H9 (cell line): ENCODE data around the gene TOP1. TPM values are rescaled to one million over a fixed set of nuclear protein-coding genes. Genes with fewer than 3 reads are reported as not detected.
A peak's percentile ranks its signal among the peaks of the same experiment; 100 is the strongest.

Source experiments
- DNase-seq: peaks from one replicate; pipeline ENCODE4 v3.0.0-alpha.2; 2017
- H2AFZ ChIP-seq: one replicate; pipeline ENCODE4 v1.6.1; 2013; ENCODE audit warnings: mild to moderate bottlenecking, low read length, control low read depth, moderate library complexity
- H2AK5ac ChIP-seq: 2 replicates; pipeline ENCODE4 v1.6.1; 2013; ENCODE audit warnings: low read length, control low read depth, mixed read lengths; ENCODE audit not compliant: insufficient read length
- H2BK120ac ChIP-seq: one replicate; pipeline ENCODE4 v1.6.1; 2013; ENCODE audit warnings: low read depth, mild to moderate bottlenecking, low read length, control low read depth, inconsistent platforms; ENCODE audit not compliant: poor library complexity, severe bottlenecking
- H2BK12ac ChIP-seq: 2 replicates; pipeline ENCODE4 v1.6.1; 2013; ENCODE audit warnings: low read length, control low read depth, mixed read lengths, low read depth; ENCODE audit not compliant: insufficient read length
- H2BK15ac ChIP-seq: 2 replicates; pipeline ENCODE4 v1.6.1; 2013; ENCODE audit warnings: low read depth, low read length, control low read depth
- H2BK20ac ChIP-seq: one replicate; pipeline ENCODE4 v1.6.1; 2013; ENCODE audit warnings: low read depth, mild to moderate bottlenecking, low read length, control low read depth, inconsistent platforms; ENCODE audit not compliant: poor library complexity, severe bottlenecking
- H2BK5ac ChIP-seq: 2 replicates; pipeline ENCODE4 v1.6.1; 2013; ENCODE audit warnings: low read length, control low read depth, mixed read lengths; ENCODE audit not compliant: insufficient read length
- H3K14ac ChIP-seq: 2 replicates; pipeline ENCODE4 v1.6.1; 2013; ENCODE audit warnings: low read length, control low read depth; ENCODE audit not compliant: insufficient read depth
- H3K18ac ChIP-seq: 2 replicates; pipeline ENCODE4 v1.6.1; 2013; ENCODE audit warnings: low read depth, mild to moderate bottlenecking, mixed read lengths, low read length, control low read depth; ENCODE audit not compliant: insufficient read length
- H3K23ac ChIP-seq: 2 replicates; pipeline ENCODE4 v1.6.1; 2013; ENCODE audit warnings: low read length, control low read depth, mixed read lengths, low read depth; ENCODE audit not compliant: insufficient read length
- H3K23me2 ChIP-seq: 2 replicates; pipeline ENCODE4 v1.6.1; 2013; ENCODE audit warnings: low read depth, mild to moderate bottlenecking, mixed read lengths, low read length, control low read depth; ENCODE audit not compliant: insufficient read length, poor library complexity, severe bottlenecking
- H3K27ac ChIP-seq: 2 replicates; pipeline ENCODE4 v1.5.1; 2013; ENCODE audit warnings: low read length, control low read depth, mixed read lengths, low read depth; ENCODE audit not compliant: insufficient read length
- H3K27me3 ChIP-seq: 2 replicates; pipeline ENCODE4 v1.6.1; 2013; ENCODE audit warnings: low read length, control low read depth, inconsistent platforms; ENCODE audit not compliant: insufficient read depth
- H3K4ac ChIP-seq: 2 replicates; pipeline ENCODE4 v1.6.1; 2013; ENCODE audit warnings: low read depth, mild to moderate bottlenecking, control low read depth, inconsistent platforms, low read length, moderate library complexity
- H3K4me1 ChIP-seq: 2 replicates; pipeline ENCODE4 v1.6.1; 2013; ENCODE audit warnings: low read length, control low read depth, inconsistent platforms; ENCODE audit not compliant: insufficient read depth
- H3K4me2 ChIP-seq: 2 replicates; pipeline ENCODE4 v1.6.1; 2013; ENCODE audit warnings: low read length, control low read depth, mixed read lengths; ENCODE audit not compliant: insufficient read length, insufficient read depth
- H3K56ac ChIP-seq: 2 replicates; pipeline ENCODE4 v1.6.1; 2013; ENCODE audit warnings: low read depth, mild to moderate bottlenecking, mixed read lengths, low read length, control low read depth; ENCODE audit not compliant: insufficient read length
- H3K79me1 ChIP-seq: 2 replicates; pipeline ENCODE4 v1.6.1; 2013; ENCODE audit warnings: low read depth, mild to moderate bottlenecking, moderate library complexity, low read length, control low read depth, inconsistent platforms; ENCODE audit not compliant: insufficient read depth, poor library complexity, severe bottlenecking
- H3K79me2 ChIP-seq: 2 replicates; pipeline ENCODE4 v1.6.1; 2013; ENCODE audit warnings: low read length, control low read depth, inconsistent platforms; ENCODE audit not compliant: insufficient read depth
- H3K9ac ChIP-seq: 2 replicates; pipeline ENCODE4 v1.6.1; 2013; ENCODE audit warnings: low read length, control low read depth, mixed read lengths; ENCODE audit not compliant: insufficient read length; ENCODE audit errors: extremely low read depth
- H3K9me3 ChIP-seq: one replicate; pipeline ENCODE4 v1.6.1; 2013; ENCODE audit warnings: low read depth, low read length, inconsistent platforms; ENCODE audit not compliant: control insufficient read depth
- H3T11ph ChIP-seq: one replicate; pipeline ENCODE4 v1.6.1; 2013; ENCODE audit warnings: mild to moderate bottlenecking, low read length, control low read depth, inconsistent platforms
- H4K20me1 ChIP-seq: one replicate; pipeline ENCODE4 v1.6.1; 2013; ENCODE audit not compliant: control insufficient read depth, insufficient read length, insufficient read depth
- H4K5ac ChIP-seq: 2 replicates; pipeline ENCODE4 v1.6.1; 2013; ENCODE audit warnings: low read depth, mild to moderate bottlenecking, mixed read lengths, low read length, control low read depth; ENCODE audit not compliant: insufficient read length
- H4K8ac ChIP-seq: replicated peaks from 2 replicates; pipeline ENCODE4 v1.6.1; 2013; ENCODE audit warnings: low read length, control low read depth, mixed read lengths, low read depth; ENCODE audit not compliant: insufficient read length
- H4K91ac ChIP-seq: 2 replicates; pipeline ENCODE4 v1.6.1; 2013; ENCODE audit warnings: low read depth, mild to moderate bottlenecking, moderate library complexity, mixed read lengths, low read length, control low read depth; ENCODE audit not compliant: insufficient read length
- H3K27ac Mint-ChIP-seq, 3 experiments: 2 replicates in 2 of 3; 3 replicates in 1 of 3; pipeline ENCODE4 v1.8.0; 2020 to 2021; ENCODE audit warnings: mixed read lengths in 3 of 3, mild to moderate bottlenecking in 1 of 3, moderate library complexity in 1 of 3
- H3K27me3 Mint-ChIP-seq: 2 replicates; pipeline ENCODE4 v1.8.0; 2021; ENCODE audit warnings: low read depth, mild to moderate bottlenecking, moderate library complexity, mixed read lengths
- H3K36me3 Mint-ChIP-seq, 3 experiments: 2 replicates in 2 of 3; 3 replicates in 1 of 3; pipeline ENCODE4 v1.8.0; 2020 to 2021; ENCODE audit warnings: low read depth in 3 of 3, mixed read lengths in 3 of 3; ENCODE audit not compliant: insufficient read depth in 1 of 3
- H3K4me1 Mint-ChIP-seq, 2 experiments: 2 replicates each; pipeline ENCODE4 v1.8.0; 2020; ENCODE audit warnings: mixed read lengths in 2 of 2
- H3K4me3 Mint-ChIP-seq, 2 experiments: 2 replicates in 1 of 2; 3 replicates in 1 of 2; pipeline ENCODE4 v1.8.0; 2020 to 2021; ENCODE audit warnings: mild to moderate bottlenecking in 2 of 2, mixed read lengths in 2 of 2, moderate library complexity in 1 of 2
- H3K9me3 Mint-ChIP-seq, 2 experiments: 2 replicates in 1 of 2; 3 replicates in 1 of 2; pipeline ENCODE4 v1.8.0; 2020; ENCODE audit warnings: mild to moderate bottlenecking in 2 of 2, mixed read lengths in 2 of 2, moderate library complexity in 1 of 2
- CTCF ChIP-seq: fragments of 200-600 bp; sonication (generic); conservative IDR thresholded peaks from 3 replicates; pipeline ENCODE4 v1.8.0; 2021; ENCODE audit warnings: antibody characterized with exemption, mild to moderate bottlenecking
- WGBS: extraction: QIAGEN DNeasy Blood & Tissue Kit; methylation state at CpG from one replicate; pipeline ENCODE4 v1.1.7; 2013; ENCODE audit warnings: missing lambda C conversion rate, low lambda C conversion rate, mixed read lengths; ENCODE audit not compliant: insufficient read length; ENCODE audit errors: extremely low coverage; 5-methylcytosine and 5-hydroxymethylcytosine counted together
- total RNA-seq: library from RNA; stranded (reverse); gene quantifications from 2 replicates; pipeline ENCODE4 v1.2.1, GENCODE V29; 2021

TOP1 gene
- total RNA-seq, 1 experiment from 2014 or later = 96.4 TPM

- no peak overlapping the region for H3K56ac ChIP-seq
- H2BK15ac ChIP-seq = no peak overlapping the region
- no peak overlapping the region for H3K23ac ChIP-seq
- no peak overlapping the region for H4K91ac ChIP-seq
- no peak overlapping the region for H3T11ph ChIP-seq
- Mint-ChIP-seq H3K36me3 (peaks cover 33 to 83% (median 60%) of the 10 kb centered on the region in 3 experiments; a peak in 6 of 7 replicates), H3K27ac (peak overlapping the region in 1 of 3 experiments; percentile 4; a peak in 1 of 7 replicates), H3K4me1 (peaks cover 0 to 7% of the 10 kb centered on the region in 2 experiments; a peak in 1 of 4 replicates), H3K9me3 (no peaks in the 10 kb centered on the region), H3K27me3 (no peaks in the 10 kb centered on the region), H3K4me3 (no peak overlapping the region)
- no peaks in the 10 kb centered on the region for H3K79me2 ChIP-seq
- H2AK5ac ChIP-seq = no peak overlapping the region
- H3K9ac ChIP-seq = no peak overlapping the region
- no peak overlapping the region for H2AFZ ChIP-seq
- H3K27me3 ChIP-seq = no peaks in the 10 kb centered on the region
- no peak overlapping the region for H3K18ac ChIP-seq
- no CpG with 5 or more reads among the region's 3 CpGs for WGBS
- H3K4me1 ChIP-seq = no peaks in the 10 kb centered on the region
- no peak overlapping the region for H3K14ac ChIP-seq
- no peak for DNase-seq
- no peak overlapping the region for H3K27ac ChIP-seq
- no peak overlapping the region for H2BK20ac ChIP-seq
- no peak overlapping the region for H2BK5ac ChIP-seq
- no peak overlapping the region for H4K8ac ChIP-seq
- no peak overlapping the region for H2BK12ac ChIP-seq
- H3K4ac ChIP-seq = no peak overlapping the region
- no peaks in the 10 kb centered on the region for H4K20me1 ChIP-seq
- H3K9me3 ChIP-seq = no peaks in the 10 kb centered on the region
- TF ChIP-seq CTCF = no peak
- H3K23me2 ChIP-seq = no peaks in the 10 kb centered on the region
- no peak overlapping the region for H4K5ac ChIP-seq
- H3K4me2 ChIP-seq = no peak overlapping the region
- H2BK120ac ChIP-seq = no peak overlapping the region
- H3K79me1 ChIP-seq = no peaks in the 10 kb centered on the region
Measured at GRCh38 chr20:41085606-41086005, 57.0 kb downstream of the TOP1 start.
